Hematopoietic multipotent progenitor cell (in vitro differentiated cells): ENCODE measurements around the gene PTPN21. TPM values are rescaled to one million over a fixed set of nuclear protein-coding genes. Genes with fewer than 3 reads are reported as not detected.

Experiments used
- small RNA-seq: library from RNA; depleted of rRNA; stranded (forward); fragments of <200 nt; gene quantifications from one replicate; pipeline ENCODE3, GENCODE V24; 2012
- total RNA-seq: library from RNA; depleted of rRNA; stranded (reverse); fragments of >200 nt; gene quantifications from one replicate; pipeline ENCODE4 v1.2.3, GENCODE V29; 2012

PTPN21 gene
- total RNA-seq, 1 donor: under 0.01 TPM

Small RNA genes within 50 kb of the gene (small RNA-seq; reads per million reads assigned to genes)
- gene RNU4-22P: not detected

Other genes with a start within 250 kb of the PTPN21 start
- not detected for gene KCNK10, start 231.7 kb downstream of the PTPN21 start, total RNA-seq
- gene SPATA7, start 169.3 kb downstream of the PTPN21 start, total RNA-seq: 7.5 TPM
- gene ZC3H14, start 8.0 kb upstream of the PTPN21 start, total RNA-seq: 35.8 TPM
- 0.54 TPM for gene EML5, start 237.9 kb upstream of the PTPN21 start, total RNA-seq